IPS-NIHi11 (cell line): ENCODE data around the gene NFIC.

Experiments used
- DNase-seq: peaks from one replicate; pipeline ENCODE4 v3.0.0; 2012; ENCODE audit warnings: mixed read lengths, low spot score

Gene NFIC

GRCh38 chr19:3469638-3470499, 103.5 kb downstream of the NFIC start:
- DNase-seq = no peak

GRCh38 chr19:3470500-3471128, 104.2 kb downstream of the NFIC start:
- DNase-seq = no peak

- peak; percentile 68 for DNase-seq
Observed at GRCh38 chr19:3471954-3472655, 105.7 kb downstream of the NFIC start.

- DNase-seq = no peak
Observed at GRCh38 chr19:3474010-3474409, 107.6 kb downstream of the NFIC start.

GRCh38 chr19:3474614-3475013, 108.2 kb downstream of the NFIC start:
- no peak for DNase-seq

- DNase-seq = no peak
Observed at GRCh38 chr19:3475449-3475848, 109.1 kb downstream of the NFIC start.

GRCh38 chr19:3476830-3477229, 110.4 kb downstream of the NFIC start:
- DNase-seq = no peak

GRCh38 chr19:3477506-3477905, 111.1 kb downstream of the NFIC start:
- no peak for DNase-seq

GRCh38 chr19:3477951-3478350, 111.6 kb downstream of the NFIC start:
- no peak for DNase-seq

- no peak for DNase-seq
Observed at GRCh38 chr19:3478409-3479176, 112.2 kb downstream of the NFIC start.

- DNase-seq = peak; percentile 85
Observed at GRCh38 chr19:3479177-3479833, 112.9 kb downstream of the NFIC start.

- DNase-seq = peak; percentile 72
Observed at GRCh38 chr19:3479834-3480215, 113.4 kb downstream of the NFIC start.

GRCh38 chr19:3480383-3481091, 114.2 kb downstream of the NFIC start, which contains the start of gene SMIM24:
SMIM24 (minus strand) TSS chr19:3480525; CDS start chr19:3480463, 62 bp downstream.
- peak; percentile 58 for DNase-seq

GRCh38 chr19:3481241-3482090, 115.1 kb downstream of the NFIC start:
- DNase-seq = no peak

GRCh38 chr19:3482507-3483225, 116.3 kb downstream of the NFIC start:
- no peak for DNase-seq

GRCh38 chr19:3483226-3483628, 116.8 kb downstream of the NFIC start, which contains the start of gene SMIM44:
SMIM44 (minus strand) TSS chr19:3483441; CDS start chr19:3483403, 38 bp downstream.
- no peak for DNase-seq

GRCh38 chr19:3491396-3492119, 125.2 kb downstream of the NFIC start:
- no peak for DNase-seq

GRCh38 chr19:3492131-3492839, 125.9 kb downstream of the NFIC start:
- no peak for DNase-seq
